ENCODE data around the gene SLC26A5. TPM values are rescaled to one million over a fixed set of nuclear protein-coding genes. Genes with fewer than 3 reads are reported as not detected.

The SLC26A5 gene
- total RNA-seq, 1 donor from 2014 or later = not detected

GRCh38 chr7:103394566-103394965 lies 51.4 kb downstream of the SLC26A5 start:
- Histone ChIP-seq H2AFZ (replicated peaks) (no peak overlapping the region), H3K27me3 (no peaks in the 10 kb centered on the region), H3F3A (ENCODE audit: low read depth) (no peaks in the 10 kb centered on the region), H3K36me3 (no peaks in the 10 kb centered on the region), H3K9me3 (ENCODE audit: low read depth) (no peaks in the 10 kb centered on the region), H3K4me2 (no peak overlapping the region), H4K20me1 (ENCODE audit: low read depth) (no peaks in the 10 kb centered on the region), H3K27ac (no peak overlapping the region), H3K9ac (no peak overlapping the region), H3K79me2 (ENCODE audit: low read depth) (no peaks in the 10 kb centered on the region), H3K4me3 (no peak overlapping the region), H3K4me1 (no peaks in the 10 kb centered on the region)
- no peak for DNase-seq (ENCODE audit: low spot score)
- TF ChIP-seq, protein P1, sequence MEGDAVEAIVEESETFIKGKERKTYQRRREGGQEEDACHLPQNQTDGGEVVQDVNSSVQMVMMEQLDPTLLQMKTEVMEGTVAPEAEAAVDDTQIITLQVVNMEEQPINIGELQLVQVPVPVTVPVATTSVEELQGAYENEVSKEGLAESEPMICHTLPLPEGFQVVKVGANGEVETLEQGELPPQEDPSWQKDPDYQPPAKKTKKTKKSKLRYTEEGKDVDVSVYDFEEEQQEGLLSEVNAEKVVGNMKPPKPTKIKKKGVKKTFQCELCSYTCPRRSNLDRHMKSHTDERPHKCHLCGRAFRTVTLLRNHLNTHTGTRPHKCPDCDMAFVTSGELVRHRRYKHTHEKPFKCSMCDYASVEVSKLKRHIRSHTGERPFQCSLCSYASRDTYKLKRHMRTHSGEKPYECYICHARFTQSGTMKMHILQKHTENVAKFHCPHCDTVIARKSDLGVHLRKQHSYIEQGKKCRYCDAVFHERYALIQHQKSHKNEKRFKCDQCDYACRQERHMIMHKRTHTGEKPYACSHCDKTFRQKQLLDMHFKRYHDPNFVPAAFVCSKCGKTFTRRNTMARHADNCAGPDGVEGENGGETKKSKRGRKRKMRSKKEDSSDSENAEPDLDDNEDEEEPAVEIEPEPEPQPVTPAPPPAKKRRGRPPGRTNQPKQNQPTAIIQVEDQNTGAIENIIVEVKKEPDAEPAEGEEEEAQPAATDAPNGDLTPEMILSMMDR (IDR thresholded peaks at IDR 0.05) = no peak
- no peak for TF ChIP-seq EZH2phosphoT487 (IDR thresholded peaks at IDR 0.05)
- TF ChIP-seq EZH2 (IDR thresholded peaks at IDR 0.05) = no peak
- Mint-ChIP-seq H3K4me3 (no peak overlapping the region), H3K27me3 (ENCODE audit: insufficient read depth, low read depth) (no peaks in the 10 kb centered on the region), H3K9me3 (no peaks in the 10 kb centered on the region), H3K27ac (no peak overlapping the region), H3K36me3 (no peaks in the 10 kb centered on the region), H3K4me1 (no peaks in the 10 kb centered on the region)

- Mint-ChIP-seq H3K4me3 (no peak overlapping the region), H3K36me3 (no peaks in the 10 kb centered on the region), H3K27ac (no peak overlapping the region), H3K9me3 (no peaks in the 10 kb centered on the region), H3K27me3 (ENCODE audit: insufficient read depth, low read depth) (no peaks in the 10 kb centered on the region), H3K4me1 (no peaks in the 10 kb centered on the region)
- H3F3A ChIP-seq (ENCODE audit: low read depth) = no peaks in the 10 kb centered on the region
- H3K27me3 ChIP-seq = no peaks in the 10 kb centered on the region
- no peaks in the 10 kb centered on the region for H4K20me1 ChIP-seq (ENCODE audit: low read depth)
- no peak for DNase-seq (ENCODE audit: low spot score)
- no peak overlapping the region for H3K4me2 ChIP-seq
- H3K36me3 ChIP-seq = no peaks in the 10 kb centered on the region
- H3K4me3 ChIP-seq = no peak overlapping the region
- H3K9me3 ChIP-seq (ENCODE audit: low read depth) = no peaks in the 10 kb centered on the region
- TF ChIP-seq EZH2phosphoT487 (IDR thresholded peaks at IDR 0.05) (no peak), EZH2 (IDR thresholded peaks at IDR 0.05) (no peak)
- TF ChIP-seq, protein P1 (IDR thresholded peaks at IDR 0.05) = no peak
- H3K79me2 ChIP-seq (ENCODE audit: low read depth) = no peaks in the 10 kb centered on the region
- no peak overlapping the region for H3K27ac ChIP-seq
- no peak overlapping the region for H3K9ac ChIP-seq
- no peaks in the 10 kb centered on the region for H3K4me1 ChIP-seq
- no peak overlapping the region for H2AFZ ChIP-seq (replicated peaks)
These were observed 54.0 kb downstream of the SLC26A5 start for GRCh38 chr7:103391976-103392375.

DNA sequence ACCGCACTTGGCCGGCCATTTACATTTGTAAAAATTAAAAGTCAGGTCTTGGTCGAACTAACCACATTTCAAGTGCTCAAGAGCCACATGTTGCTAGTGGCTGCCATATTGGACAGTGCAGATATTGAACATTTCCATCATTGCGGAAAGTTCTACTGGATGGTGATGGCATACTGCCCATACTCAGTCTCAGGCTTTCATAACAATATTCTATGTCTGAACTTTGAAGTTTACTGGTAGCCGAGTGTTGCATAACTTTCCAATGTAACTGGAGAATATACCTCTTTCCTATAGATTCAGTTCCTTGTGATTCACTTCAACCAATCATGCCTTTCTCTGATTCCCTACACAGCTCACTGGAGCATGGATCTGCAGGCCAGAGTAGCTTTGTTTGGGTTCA lies 54.9 kb downstream of the SLC26A5 start:
- no peak for DNase-seq (ENCODE audit: low spot score)
- Mint-ChIP-seq H3K4me3 (no peak overlapping the region), H3K36me3 (no peaks in the 10 kb centered on the region), H3K27me3 (ENCODE audit: insufficient read depth, low read depth) (no peaks in the 10 kb centered on the region), H3K9me3 (no peaks in the 10 kb centered on the region), H3K27ac (no peak overlapping the region), H3K4me1 (no peaks in the 10 kb centered on the region)
- Histone ChIP-seq H3K79me2 (ENCODE audit: low read depth) (no peaks in the 10 kb centered on the region), H3K4me2 (no peak overlapping the region), H2AFZ (replicated peaks) (no peak overlapping the region), H3K9me3 (ENCODE audit: low read depth) (no peaks in the 10 kb centered on the region), H3K4me3 (no peak overlapping the region), H3K36me3 (no peaks in the 10 kb centered on the region), H3K27me3 (no peaks in the 10 kb centered on the region), H3K9ac (no peak overlapping the region), H3K27ac (no peak overlapping the region), H4K20me1 (ENCODE audit: low read depth) (no peaks in the 10 kb centered on the region), H3F3A (ENCODE audit: low read depth) (no peaks in the 10 kb centered on the region), H3K4me1 (no peaks in the 10 kb centered on the region)
- TF ChIP-seq, protein P1 (IDR thresholded peaks at IDR 0.05) = no peak
- TF ChIP-seq EZH2 (IDR thresholded peaks at IDR 0.05) = no peak

DNA sequence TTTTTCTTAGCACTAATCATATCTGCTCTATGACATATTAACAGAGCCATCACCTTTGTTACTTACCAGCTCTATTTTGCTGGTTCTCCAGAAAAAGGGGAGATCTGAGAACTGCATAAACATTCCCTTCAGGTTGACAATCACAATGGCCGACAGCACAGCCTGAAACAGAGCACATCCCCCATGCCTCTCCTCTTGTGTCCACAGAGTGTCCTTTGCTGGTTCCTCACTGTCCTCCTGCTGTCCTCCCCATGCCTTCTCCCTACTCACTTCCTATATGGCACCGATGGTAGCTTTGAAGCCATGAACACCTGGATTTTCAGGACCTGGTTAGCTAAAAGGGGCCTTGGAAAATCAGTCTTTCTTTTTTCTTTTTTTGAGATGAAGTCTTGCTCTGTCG lies 56.7 kb downstream of the SLC26A5 start:
- Histone ChIP-seq H3K4me3 (no peak overlapping the region), H2AFZ (replicated peaks) (no peak overlapping the region), H3K4me1 (no peaks in the 10 kb centered on the region), H3K36me3 (no peaks in the 10 kb centered on the region), H3F3A (ENCODE audit: low read depth) (no peaks in the 10 kb centered on the region), H4K20me1 (ENCODE audit: low read depth) (no peaks in the 10 kb centered on the region), H3K9ac (no peak overlapping the region), H3K27me3 (no peaks in the 10 kb centered on the region), H3K79me2 (ENCODE audit: low read depth) (no peaks in the 10 kb centered on the region), H3K27ac (no peak overlapping the region), H3K4me2 (no peak overlapping the region), H3K9me3 (ENCODE audit: low read depth) (no peaks in the 10 kb centered on the region)
- no peaks in the 10 kb centered on the region for H3K4me1 Mint-ChIP-seq
- no peak for DNase-seq (ENCODE audit: low spot score)
- no peak overlapping the region for H3K4me3 Mint-ChIP-seq
- no peaks in the 10 kb centered on the region for H3K9me3 Mint-ChIP-seq
- TF ChIP-seq EZH2phosphoT487 (IDR thresholded peaks at IDR 0.05) (no peak), EZH2 (IDR thresholded peaks at IDR 0.05) (no peak)
- TF ChIP-seq, protein P1 (IDR thresholded peaks at IDR 0.05) = no peak
- H3K36me3 Mint-ChIP-seq = no peaks in the 10 kb centered on the region
- no peaks in the 10 kb centered on the region for H3K27me3 Mint-ChIP-seq (ENCODE audit: insufficient read depth, low read depth)
- no peak overlapping the region for H3K27ac Mint-ChIP-seq

All from neural progenitor cell (in vitro differentiated cells).